Parathyroid adenoma (tissue), 2 donors: ENCODE data around the gene TBC1D22B.

ENCODE experiments used
- H2AFZ ChIP-seq: fragments of 300-600 bp; sonication (generic); one replicate; pipeline ENCODE4 v1.7.0; 2017; ENCODE audit warnings: antibody characterized with exemption, mild to moderate bottlenecking
- H3K27ac ChIP-seq: fragments of 300-600 bp; sonication (generic); one replicate; pipeline ENCODE4 v1.7.0; 2017
- H3K27me3 ChIP-seq: fragments of 300-600 bp; sonication (generic); one replicate; pipeline ENCODE4 v1.7.0; 2017; ENCODE audit warnings: low read length; ENCODE audit not compliant: control insufficient read depth, insufficient read depth
- H3K36me3 ChIP-seq: fragments of 300-600 bp; sonication (generic); one replicate; pipeline ENCODE4 v1.7.0; 2017; ENCODE audit warnings: low read length; ENCODE audit not compliant: control insufficient read depth, insufficient read depth
- H3K4me1 ChIP-seq: fragments of 300-600 bp; sonication (generic); one replicate; pipeline ENCODE4 v1.7.0; 2017; ENCODE audit warnings: control low read depth
- H3K4me2 ChIP-seq: fragments of 300-600 bp; sonication (generic); one replicate; pipeline ENCODE4 v1.7.0; 2017; ENCODE audit warnings: low read length
- H3K4me3 ChIP-seq: fragments of 300-600 bp; sonication (generic); one replicate; pipeline ENCODE4 v1.7.0; 2017; ENCODE audit warnings: low read depth, low read length
- H3K79me2 ChIP-seq: fragments of 300-600 bp; sonication (generic); one replicate; pipeline ENCODE4 v1.7.0; 2017; ENCODE audit warnings: control low read depth
- H3K9ac ChIP-seq: fragments of 300-600 bp; sonication (generic); one replicate; pipeline ENCODE4 v1.7.0; 2017; ENCODE audit warnings: mild to moderate bottlenecking
- H3K9me3 ChIP-seq: fragments of 300-600 bp; sonication (generic); one replicate; pipeline ENCODE4 v1.7.0; 2017; ENCODE audit warnings: low read length; ENCODE audit not compliant: control insufficient read depth
- CTCF ChIP-seq: fragments of 300-600 bp; sonication (generic); IDR thresholded peaks from one replicate; pipeline ENCODE4 v1.7.0; 2017; ENCODE audit warnings: antibody characterized with exemption, mild to moderate bottlenecking
- donor health status: primary hyperparathyroidism.

TBC1D22B gene

GRCh38 chr6:37257634-37258404 is at the start of gene TBC1D22B, which contains the start of gene TMEM217:
Gene TBC1D22B, plus strand, starts transcription at chr6:37257772. Its CDS starts 146 bp downstream, at chr6:37257918.
Gene TMEM217, minus strand, starts transcription at chr6:37258144. Its CDS starts 39,114 bp downstream, at chr6:37219030.
- no peaks in the 10 kb centered on the region for H3K9me3 ChIP-seq
- peaks cover 3% of the 10 kb centered on the region for H3K4me1 ChIP-seq
- peaks cover 31% of the 10 kb centered on the region for H3K79me2 ChIP-seq
- H3K27me3 ChIP-seq = no peaks in the 10 kb centered on the region
- peak within 1 kb of the TSS; percentile 92 for H3K4me3 ChIP-seq
- peak within 1 kb of the TSS; percentile 78 for H3K27ac ChIP-seq
- peak within 1 kb of the TSS; percentile 99 for H2AFZ ChIP-seq
- no peak for TF ChIP-seq CTCF
- H3K9ac ChIP-seq = peak within 1 kb of the TSS; percentile 97
- no peaks in the 10 kb centered on the region for H3K36me3 ChIP-seq
- H3K4me2 ChIP-seq = peak within 1 kb of the TSS; percentile 92

DNA sequence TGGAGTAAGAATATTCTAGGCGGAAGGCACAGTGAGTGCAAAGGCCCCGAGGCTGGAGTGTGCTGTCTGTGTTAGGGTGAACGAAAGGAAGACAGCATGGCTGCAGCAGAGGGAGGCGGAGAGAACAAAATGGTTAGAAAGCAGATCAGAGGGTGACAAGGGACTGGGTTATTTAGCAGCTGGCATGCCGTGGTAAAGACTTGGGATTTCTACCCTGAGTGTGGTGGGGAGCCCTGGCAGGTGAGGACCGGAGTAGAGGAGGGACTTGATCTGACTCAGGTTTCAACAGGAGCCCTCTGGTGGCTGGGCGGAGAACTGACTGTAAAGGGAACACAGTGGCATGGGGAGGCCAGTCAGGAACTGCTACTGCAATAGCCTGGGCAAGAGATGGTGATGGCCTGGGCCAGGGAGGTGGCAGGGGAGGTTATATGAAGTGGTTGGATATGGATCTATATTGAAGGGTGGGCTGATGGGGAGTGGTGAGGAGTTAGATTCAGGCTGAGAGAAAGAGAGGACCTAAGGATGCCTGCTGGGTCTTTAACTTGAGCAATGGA is 49.6 kb upstream of the TBC1D22B start:
- no peak overlapping the region for H3K9ac ChIP-seq
- H3K4me1 ChIP-seq = no peaks in the 10 kb centered on the region

DNA sequence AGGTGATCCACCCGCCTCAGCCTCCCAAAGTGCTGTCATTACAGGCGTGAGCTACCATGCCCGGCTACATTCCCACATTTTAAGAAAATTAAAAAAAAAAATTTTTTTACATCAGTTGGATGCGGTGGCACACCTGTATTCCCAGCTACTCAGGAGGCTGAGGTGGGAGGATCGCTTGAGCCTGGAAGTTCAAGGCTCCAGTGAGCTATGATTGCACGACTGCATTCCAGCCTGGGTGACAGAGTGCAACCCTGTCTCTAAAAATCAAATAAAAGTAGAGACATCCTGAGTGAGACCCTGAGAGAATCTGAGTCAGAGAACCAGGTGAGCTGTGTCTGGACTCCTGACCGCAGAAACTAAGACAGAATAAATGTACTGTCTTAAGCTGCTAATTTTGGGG is 48.8 kb upstream of the TBC1D22B start:
- Histone ChIP-seq H3K4me1 (no peaks in the 10 kb centered on the region), H2AFZ (no peak overlapping the region), H3K4me3 (no peak overlapping the region), H3K36me3 (no peaks in the 10 kb centered on the region), H3K79me2 (no peaks in the 10 kb centered on the region), H3K27me3 (no peaks in the 10 kb centered on the region), H3K9me3 (no peaks in the 10 kb centered on the region), H3K4me2 (no peak overlapping the region), H3K27ac (no peak overlapping the region), H3K9ac (no peak overlapping the region)
- no peak for TF ChIP-seq CTCF

More for the DNA sequence above, 49.6 kb upstream of the TBC1D22B start:
- H3K4me3 ChIP-seq = no peak overlapping the region
- no peak overlapping the region for H2AFZ ChIP-seq
- H3K27me3 ChIP-seq = no peaks in the 10 kb centered on the region
- H3K79me2 ChIP-seq = no peaks in the 10 kb centered on the region
- H3K36me3 ChIP-seq = no peaks in the 10 kb centered on the region
- no peak overlapping the region for H3K27ac ChIP-seq
- TF ChIP-seq CTCF = peak; percentile 56
- H3K9me3 ChIP-seq = no peaks in the 10 kb centered on the region
- H3K4me2 ChIP-seq = no peak overlapping the region

GRCh38 chr6:37209461-37210205 is 47.9 kb upstream of the TBC1D22B start:
- Histone ChIP-seq H3K27me3 (no peaks in the 10 kb centered on the region), H3K27ac (no peak overlapping the region), H2AFZ (no peak overlapping the region), H3K4me2 (no peak overlapping the region), H3K4me1 (no peaks in the 10 kb centered on the region), H3K9me3 (no peaks in the 10 kb centered on the region), H3K9ac (no peak overlapping the region), H3K79me2 (no peaks in the 10 kb centered on the region), H3K36me3 (no peaks in the 10 kb centered on the region), H3K4me3 (no peak overlapping the region)
- TF ChIP-seq CTCF = no peak
